ENCODE results near the gene AP1B1. TPM values are rescaled to one million over a fixed set of nuclear protein-coding genes. Genes with fewer than 3 reads are reported as not detected.

Gene AP1B1
- total RNA-seq, 1 experiment from 2014 or later, result 77.9 TPM

- TF ChIP-seq ZBTB21 (CRISPR knock-in tag; IDR thresholded peaks at IDR 0.05; ENCODE audit: borderline replicate concordance), result no peak
- no peak for TF ChIP-seq ESRRA (CRISPR knock-in tag; IDR thresholded peaks at IDR 0.05; ENCODE audit: borderline replicate concordance)
- TF ChIP-seq CREM (CRISPR knock-in tag; IDR thresholded peaks at IDR 0.05), result no peak
- TF ChIP-seq, protein P1, sequence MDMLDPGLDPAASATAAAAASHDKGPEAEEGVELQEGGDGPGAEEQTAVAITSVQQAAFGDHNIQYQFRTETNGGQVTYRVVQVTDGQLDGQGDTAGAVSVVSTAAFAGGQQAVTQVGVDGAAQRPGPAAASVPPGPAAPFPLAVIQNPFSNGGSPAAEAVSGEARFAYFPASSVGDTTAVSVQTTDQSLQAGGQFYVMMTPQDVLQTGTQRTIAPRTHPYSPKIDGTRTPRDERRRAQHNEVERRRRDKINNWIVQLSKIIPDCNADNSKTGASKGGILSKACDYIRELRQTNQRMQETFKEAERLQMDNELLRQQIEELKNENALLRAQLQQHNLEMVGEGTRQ (CRISPR knock-in tag; IDR thresholded peaks at IDR 0.05), result no peak
- no peak for TF ChIP-seq CBFB (CRISPR knock-in tag; IDR thresholded peaks at IDR 0.05; ENCODE audit: low read depth)
- TF ChIP-seq NR3C1 (CRISPR knock-in tag; conservative IDR thresholded peaks at IDR 0.05; ENCODE audit: low read depth), result no peak
- no peak for TF ChIP-seq RORB (CRISPR knock-in tag; IDR thresholded peaks at IDR 0.05)
- no peak for TF ChIP-seq MAX (CRISPR knock-in tag; IDR thresholded peaks at IDR 0.05)
- no peak for TF ChIP-seq ZBTB43 (CRISPR knock-in tag; IDR thresholded peaks at IDR 0.05)
- TF ChIP-seq JUN (CRISPR knock-in tag; IDR thresholded peaks at IDR 0.05), result no peak
- Mint-ChIP-seq H3K9me3 (peaks cover 3% of the 10 kb centered on the region; the same call in 1 of the 2 replicates), H3K27me3 (ENCODE audit: low read depth) (peaks cover 46% of the 10 kb centered on the region), H3K4me3 (no peak overlapping the region), H3K36me3 (peaks cover 6% of the 10 kb centered on the region; the same call in 1 of the 2 replicates), H3K4me1 (peaks cover 11% of the 10 kb centered on the region), H3K27ac (no peak overlapping the region)
- no peak for DNase-seq (ENCODE audit: low spot score)
- ChIA-PET CTCF (interaction anchor here (1.0 kb wide), 1 partner anchor 12 kb away, joined by 5 read pairs; the partner anchor contains the start of gene GAS2L1), POLR2A (interaction anchor here (1.0 kb wide), 1 partner anchor 12 kb away, joined by 5 read pairs; the partner anchor contains the start of gene GAS2L1)
- ATAC-seq, result no peak
Observed at GRCh38 chr22:29317827-29318454, 70.4 kb downstream of the AP1B1 start.

- H3K4me1 Mint-ChIP-seq, result peaks cover 13% of the 10 kb centered on the region
- no peak for DNase-seq (ENCODE audit: low spot score)
- CTCF ChIA-PET, result interaction anchor here (0.8 to 1.5 kb wide), 4 partner anchors 10 to 164 kb away, joined by 3 to 4 read pairs (median 3); partner anchors contain the start of gene GAS2L1
- H3K36me3 Mint-ChIP-seq, result peaks cover 6% of the 10 kb centered on the region; the same call in 1 of the 2 replicates
- H3K4me3 Mint-ChIP-seq, result peak overlapping the region; percentile 45
- H3K27ac Mint-ChIP-seq, result no peak overlapping the region
- ATAC-seq, result no peak
- POLR2A ChIA-PET, result no interaction called here
- TF ChIP-seq ZBTB43 (CRISPR knock-in tag; IDR thresholded peaks at IDR 0.05) (no peak), GTF2I (CRISPR knock-in tag; conservative IDR thresholded peaks at IDR 0.05) (0 out of 2 replicates have a peak, but pooled peaks have one; percentile 3)
- H3K9me3 Mint-ChIP-seq, result peaks cover 3% of the 10 kb centered on the region; the same call in 1 of the 2 replicates
- H3K27me3 Mint-ChIP-seq (ENCODE audit: low read depth), result peaks cover 55% of the 10 kb centered on the region
Observed at GRCh38 chr22:29316141-29316828, 72.1 kb downstream of the AP1B1 start.

DNA sequence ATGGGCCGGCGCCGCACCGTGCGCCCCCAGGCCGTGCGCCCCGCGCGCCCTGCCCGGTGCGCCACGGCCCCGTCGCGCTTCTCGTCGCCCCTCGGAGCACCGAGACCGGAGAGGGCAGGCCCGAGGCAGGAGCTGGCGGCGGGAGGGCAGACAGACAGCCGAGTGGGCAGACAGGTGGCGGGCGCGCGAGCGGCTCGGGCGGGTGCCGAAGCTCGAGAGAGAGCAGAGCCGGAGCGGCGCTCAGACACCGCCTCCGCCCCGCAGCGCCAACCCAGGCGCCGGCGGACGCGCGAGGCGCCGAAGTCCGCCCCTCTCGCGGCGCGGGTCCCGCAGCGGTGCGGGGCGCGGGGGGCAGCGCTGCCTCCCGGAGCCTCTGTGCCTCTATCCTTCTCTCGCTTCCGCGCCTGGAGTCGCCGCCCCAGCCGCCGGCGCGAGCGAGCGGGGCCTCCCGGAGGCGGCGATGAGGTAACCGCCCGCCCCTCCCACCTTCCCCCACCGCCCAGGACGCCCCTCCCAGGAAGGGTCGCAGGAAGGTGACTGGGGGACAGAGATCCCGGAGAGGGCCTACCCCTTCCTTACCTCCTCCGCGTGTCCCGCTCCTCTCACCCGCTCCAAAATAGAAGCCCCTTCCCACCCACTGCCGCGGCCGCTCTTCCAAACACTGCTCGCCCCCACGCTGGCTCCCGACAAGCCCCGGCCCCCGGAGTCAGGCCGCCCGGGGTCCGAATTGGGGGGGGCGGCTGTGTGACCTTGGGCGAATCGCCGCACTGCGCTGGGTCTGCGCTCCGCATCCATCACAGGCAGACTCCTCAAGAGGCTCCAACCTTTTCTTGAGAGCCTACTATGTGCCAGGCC lies 72.9 kb downstream of the AP1B1 start, which contains the start of gene RASL10A:
Gene RASL10A (minus strand): TSS at position 412 of the 855 bp plus-strand sequence. CDS start 451 bp downstream, outside the sequence.
- H3K4me1 Mint-ChIP-seq, result peaks cover 13% of the 10 kb centered on the region
- H3K4me3 Mint-ChIP-seq, result peak within 1 kb of the TSS; percentile 61
- DNase-seq (ENCODE audit: low spot score) (no peak), ATAC-seq (peak; percentile 3)
- H3K27me3 Mint-ChIP-seq (ENCODE audit: low read depth), result peaks cover 55% of the 10 kb centered on the region
- peaks cover 6% of the 10 kb centered on the region; the same call in 1 of the 2 replicates for H3K36me3 Mint-ChIP-seq
- ChIA-PET CTCF (interaction anchor here (1.1 to 1.5 kb wide), 4 partner anchors 9 to 161 kb away, joined by 3 to 4 read pairs (median 3); partner anchors contain the start of gene GAS2L1), POLR2A (interaction anchor here (0.6 kb wide), 1 partner anchor 14 kb away, joined by 3 read pairs; no protein-coding TSS in a partner anchor)
- H3K27ac Mint-ChIP-seq, result no peak within 1 kb of the TSS
- H3K9me3 Mint-ChIP-seq, result peaks cover 3% of the 10 kb centered on the region; the same call in 1 of the 2 replicates
- TF ChIP-seq, protein P2, sequence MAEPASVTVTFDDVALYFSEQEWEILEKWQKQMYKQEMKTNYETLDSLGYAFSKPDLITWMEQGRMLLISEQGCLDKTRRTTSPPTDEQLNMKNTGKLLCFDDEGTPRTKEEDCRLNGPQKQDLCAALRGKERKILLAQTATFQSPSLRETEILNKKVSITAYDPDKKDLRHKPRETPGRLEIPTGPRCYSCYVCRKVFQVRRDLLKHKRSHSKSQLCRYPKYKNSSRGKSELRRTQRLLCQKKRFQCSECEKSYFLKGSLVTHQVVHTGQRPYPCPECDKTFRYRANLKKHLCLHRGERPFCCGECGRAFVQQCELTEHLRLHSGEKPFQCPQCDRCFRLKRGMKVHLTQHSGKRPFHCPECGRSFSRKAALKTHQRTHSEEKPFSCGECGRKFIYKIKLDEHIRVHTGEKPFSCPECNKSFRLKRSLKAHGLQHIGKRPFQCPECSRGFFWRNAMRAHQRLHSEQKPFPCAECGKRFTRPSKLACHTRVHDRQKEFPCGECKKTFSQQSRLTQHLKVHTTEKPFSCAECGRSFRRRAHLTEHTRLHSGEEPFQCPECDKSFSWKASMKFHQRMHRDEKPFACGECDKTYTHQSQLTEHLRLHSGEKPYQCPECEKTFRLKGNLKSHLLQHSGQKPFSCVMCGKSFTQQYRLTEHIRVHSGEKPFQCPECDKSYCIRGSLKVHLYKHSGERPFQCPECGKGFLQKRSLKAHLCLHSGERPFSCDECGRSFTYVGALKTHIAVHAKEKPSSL (CRISPR knock-in tag; conservative IDR thresholded peaks at IDR 0.05), result no peak
- TF ChIP-seq SOX15 (CRISPR knock-in tag; IDR thresholded peaks at IDR 0.05), result no peak
- no peak for TF ChIP-seq IRF2 (CRISPR knock-in tag; IDR thresholded peaks at IDR 0.05; ENCODE audit: borderline replicate concordance, low read depth)
- 0 out of 2 replicates have a peak, but pooled peaks have one; percentile 1 for TF ChIP-seq SP1 (CRISPR knock-in tag; conservative IDR thresholded peaks at IDR 0.05)
- TF ChIP-seq, protein P3, sequence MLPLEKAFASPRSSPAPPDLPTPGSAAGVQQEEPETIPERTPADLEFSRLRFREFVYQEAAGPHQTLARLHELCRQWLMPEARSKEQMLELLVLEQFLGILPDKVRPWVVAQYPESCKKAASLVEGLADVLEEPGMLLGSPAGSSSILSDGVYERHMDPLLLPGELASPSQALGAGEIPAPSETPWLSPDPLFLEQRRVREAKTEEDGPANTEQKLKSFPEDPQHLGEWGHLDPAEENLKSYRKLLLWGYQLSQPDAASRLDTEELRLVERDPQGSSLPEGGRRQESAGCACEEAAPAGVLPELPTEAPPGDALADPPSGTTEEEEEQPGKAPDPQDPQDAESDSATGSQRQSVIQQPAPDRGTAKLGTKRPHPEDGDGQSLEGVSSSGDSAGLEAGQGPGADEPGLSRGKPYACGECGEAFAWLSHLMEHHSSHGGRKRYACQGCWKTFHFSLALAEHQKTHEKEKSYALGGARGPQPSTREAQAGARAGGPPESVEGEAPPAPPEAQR (CRISPR knock-in tag; IDR thresholded peaks at IDR 0.05), result no peak
- 0 out of 2 replicates have a peak, but pooled peaks have one; percentile 50 for TF ChIP-seq CREM (CRISPR knock-in tag; IDR thresholded peaks at IDR 0.05)
